Small intestine (tissue), 7 donors: Measurements from ENCODE around the gene NECTIN1. TPM values are rescaled to one million over a fixed set of nuclear protein-coding genes. Genes with fewer than 3 reads are reported as not detected.

Source experiments
- DNase-seq, 2 donors: peaks; one replicate each; pipeline versions ENCODE4 v3.0.0 to v3.0.0-alpha.2; 2013
- FAIRE-seq: peaks from 2 replicates; lab custom pipeline; 2012; peaks lifted over from hg19 to GRCh38; lab: Jason Lieb, UNC
- H3K27ac ChIP-seq, 3 donors: one replicate each; pipeline ENCODE4 v1.5.1; 2013; ENCODE audit warnings: low read length in 2 of 3, mild to moderate bottlenecking in 2 of 3, control low read depth in 1 of 3, inconsistent platforms in 1 of 3, low read depth in 1 of 3, moderate library complexity in 1 of 3
- H3K27me3 ChIP-seq, 3 donors: one replicate each; pipeline ENCODE4 v1.6.1; 2013; ENCODE audit warnings: low read length in 3 of 3, inconsistent platforms in 1 of 3; ENCODE audit not compliant: control insufficient read depth in 3 of 3, insufficient read depth in 3 of 3
- H3K36me3 ChIP-seq, 3 donors: one replicate each; pipeline ENCODE4 v1.6.1; 2013; ENCODE audit warnings: low read length in 3 of 3, inconsistent platforms in 1 of 3, low read depth in 1 of 3, mild to moderate bottlenecking in 1 of 3, moderate library complexity in 1 of 3; ENCODE audit not compliant: control insufficient read depth in 3 of 3, insufficient read depth in 2 of 3
- H3K4me1 ChIP-seq, 3 donors: one replicate each; pipeline ENCODE4 v1.6.1; 2013; ENCODE audit warnings: low read length in 2 of 3, inconsistent platforms in 1 of 3, low read depth in 1 of 3, mild to moderate bottlenecking in 1 of 3, moderate library complexity in 1 of 3; ENCODE audit not compliant: control insufficient read depth in 3 of 3, insufficient read depth in 2 of 3
- H3K4me3 ChIP-seq, 3 donors: one replicate each; pipeline ENCODE4 v1.5.1; 2013; ENCODE audit warnings: low read length in 3 of 3, control low read depth in 1 of 3, inconsistent platforms in 1 of 3, low read depth in 1 of 3, mild to moderate bottlenecking in 1 of 3, moderate library complexity in 1 of 3
- H3K9me3 ChIP-seq, 2 donors: one replicate each; pipeline ENCODE4 v1.6.1; 2013; ENCODE audit warnings: low read depth in 1 of 2, low read length in 1 of 2; ENCODE audit not compliant: control insufficient read depth in 2 of 2, insufficient read depth in 1 of 2
- WGBS, 3 donors: extraction: QIAGEN DNeasy Blood & Tissue Kit; methylation state at CpG; one replicate each; pipeline ENCODE4 v1.1.7; 2013; 5-methylcytosine and 5-hydroxymethylcytosine counted together
- polyA plus RNA-seq, 4 donors: library from polyadenylated mRNA; stranded (reverse) in 3 of 4; unstranded in 1 of 4; fragments of 200-250 nt in 3 of 4; fragments of 120-200 nt in 1 of 4; gene quantifications; one replicate each; pipeline versions ENCODE4 v1.2.1 to v1.2.3, GENCODE V29; 2013
- donor health status: healthy with polysubstance abuse.
- donor health status: control.
- donor health status: control.
- donor health status: Bipolar disorder and iron deficiency.
- donor health status: healthy.

NECTIN1 gene
- polyA plus RNA-seq, 4 donors: 2.7 to 32.8 (median 11.7) TPM

- DNase-seq (no peak), FAIRE-seq (no peak)
- Histone ChIP-seq H3K4me3 (no peak overlapping the region), H3K4me1 (no peaks in the 10 kb centered on the region), H3K9me3 (no peaks in the 10 kb centered on the region), H3K27ac (no peak overlapping the region), H3K27me3 (peaks cover 0 to 6% (median 4%) of the 10 kb centered on the region in 3 donors), H3K36me3 (no peaks in the 10 kb centered on the region)
- 75 to 82% (median 78%) methylated on average over 8 of the region's 8 CpGs for WGBS, 3 donors
These were observed 21.1 kb upstream of the NECTIN1 start for GRCh38 chr11:119750056-119750455.

- Histone ChIP-seq H3K36me3 (no peaks in the 10 kb centered on the region), H3K4me1 (no peaks in the 10 kb centered on the region), H3K27me3 (peaks cover 0 to 6% (median 4%) of the 10 kb centered on the region in 3 donors), H3K4me3 (no peak overlapping the region), H3K9me3 (no peaks in the 10 kb centered on the region), H3K27ac (no peak overlapping the region)
- FAIRE-seq (no peak), DNase-seq (no peak)
- WGBS, 3 donors: 70 to 75% (median 73%) methylated on average over 9 of the region's 9 CpGs
These were observed 20.1 kb upstream of the NECTIN1 start for GRCh38 chr11:119749006-119749565.

GRCh38 chr11:119747868-119748660, 19.1 kb upstream of the NECTIN1 start:
- Histone ChIP-seq H3K4me1 (peaks cover 0 to under 1% (median 0%) of the 10 kb centered on the region in 3 donors), H3K27me3 (peaks cover 0 to 6% (median 4%) of the 10 kb centered on the region in 3 donors), H3K9me3 (no peaks in the 10 kb centered on the region), H3K4me3 (no peak overlapping the region), H3K27ac (no peak overlapping the region), H3K36me3 (no peaks in the 10 kb centered on the region)
- FAIRE-seq: no peak
- DNase-seq: no peak
- WGBS, 3 donors: 85% methylated on average over 15 of the region's 15 CpGs

- WGBS, 3 donors: 85 to 90% (median 85%) methylated on average over 15 to 16 of the region's 16 CpGs
- Histone ChIP-seq H3K9me3 (no peaks in the 10 kb centered on the region), H3K4me1 (peaks cover 0 to 19% (median 0%) of the 10 kb centered on the region in 3 donors), H3K4me3 (no peak overlapping the region), H3K27ac (no peak overlapping the region), H3K36me3 (no peaks in the 10 kb centered on the region), H3K27me3 (peaks cover 0 to 13% (median 7%) of the 10 kb centered on the region in 3 donors)
- no peak for DNase-seq
- no peak for FAIRE-seq
These were observed 17.0 kb upstream of the NECTIN1 start for GRCh38 chr11:119745776-119746535.

GRCh38 chr11:119745112-119745511, 16.1 kb upstream of the NECTIN1 start:
- DNase-seq (no peak), FAIRE-seq (no peak)
- no peaks in the 10 kb centered on the region for H3K9me3 ChIP-seq
- H3K27me3 ChIP-seq: peaks cover 0 to 13% (median 7%) of the 10 kb centered on the region in 3 donors
- H3K27ac ChIP-seq: no peak overlapping the region
- H3K4me3 ChIP-seq: no peak overlapping the region
- H3K4me1 ChIP-seq: peaks cover 0 to 27% (median 0%) of the 10 kb centered on the region in 3 donors
- no peaks in the 10 kb centered on the region for H3K36me3 ChIP-seq
- 77 to 80% (median 79%) methylated on average over 5 of the region's 5 CpGs for WGBS, 3 donors

GRCh38 chr11:119744577-119744976, 15.6 kb upstream of the NECTIN1 start:
- no peak for FAIRE-seq
- H3K27ac ChIP-seq: no peak overlapping the region
- WGBS, 3 donors: 77 to 93% (median 83%) methylated on average over 2 of the region's 2 CpGs

GRCh38 chr11:119743006-119743405, 14.0 kb upstream of the NECTIN1 start:
- FAIRE-seq (no peak), DNase-seq (peak; percentile 36 to 55)
- 16 to 53% (median 25%) methylated on average over 8 of the region's 8 CpGs for WGBS, 3 donors
- Histone ChIP-seq H3K27me3 (peaks cover 0 to 13% (median 7%) of the 10 kb centered on the region in 3 donors), H3K36me3 (no peaks in the 10 kb centered on the region), H3K4me3 (peak overlapping the region in 1 of 3 donors; percentile 29), H3K4me1 (peaks cover 0 to 48% (median 5%) of the 10 kb centered on the region in 3 donors), H3K9me3 (no peaks in the 10 kb centered on the region), H3K27ac (peak overlapping the region in 2 of 3 donors; percentile 3 to 27)

More at GRCh38 chr11:119744577-119744976, 15.6 kb upstream of the NECTIN1 start:
- H3K36me3 ChIP-seq: no peaks in the 10 kb centered on the region
- peaks cover 0 to 13% (median 7%) of the 10 kb centered on the region in 3 donors for H3K27me3 ChIP-seq
- peaks cover 0 to 33% (median 0%) of the 10 kb centered on the region in 3 donors for H3K4me1 ChIP-seq
- no peaks in the 10 kb centered on the region for H3K9me3 ChIP-seq
- H3K4me3 ChIP-seq: no peak overlapping the region
- no peak for DNase-seq

- DNase-seq: peak in 1 of 2 donors; percentile 70
- FAIRE-seq: no peak
- Histone ChIP-seq H3K27me3 (peaks cover 0 to 13% (median 7%) of the 10 kb centered on the region in 3 donors), H3K4me3 (peak overlapping the region in 1 of 3 donors; percentile 29), H3K36me3 (no peaks in the 10 kb centered on the region), H3K9me3 (no peaks in the 10 kb centered on the region), H3K4me1 (peaks cover 0 to 55% (median 6%) of the 10 kb centered on the region in 3 donors), H3K27ac (peak overlapping the region in 2 of 3 donors; percentile 3 to 27)
- 3 to 8% (median 6%) methylated on average over 29 to 38 of the region's 38 CpGs for WGBS, 3 donors
These were observed 13.4 kb upstream of the NECTIN1 start for GRCh38 chr11:119742263-119742861.
